ENCODE measurements around the gene CDR2L.
"Not testable (repeated sequence)": the region's sequence is repeated elsewhere in the genome, so short reads cannot be mapped to it uniquely, and the experiment has no call there.

Gene CDR2L

DNA sequence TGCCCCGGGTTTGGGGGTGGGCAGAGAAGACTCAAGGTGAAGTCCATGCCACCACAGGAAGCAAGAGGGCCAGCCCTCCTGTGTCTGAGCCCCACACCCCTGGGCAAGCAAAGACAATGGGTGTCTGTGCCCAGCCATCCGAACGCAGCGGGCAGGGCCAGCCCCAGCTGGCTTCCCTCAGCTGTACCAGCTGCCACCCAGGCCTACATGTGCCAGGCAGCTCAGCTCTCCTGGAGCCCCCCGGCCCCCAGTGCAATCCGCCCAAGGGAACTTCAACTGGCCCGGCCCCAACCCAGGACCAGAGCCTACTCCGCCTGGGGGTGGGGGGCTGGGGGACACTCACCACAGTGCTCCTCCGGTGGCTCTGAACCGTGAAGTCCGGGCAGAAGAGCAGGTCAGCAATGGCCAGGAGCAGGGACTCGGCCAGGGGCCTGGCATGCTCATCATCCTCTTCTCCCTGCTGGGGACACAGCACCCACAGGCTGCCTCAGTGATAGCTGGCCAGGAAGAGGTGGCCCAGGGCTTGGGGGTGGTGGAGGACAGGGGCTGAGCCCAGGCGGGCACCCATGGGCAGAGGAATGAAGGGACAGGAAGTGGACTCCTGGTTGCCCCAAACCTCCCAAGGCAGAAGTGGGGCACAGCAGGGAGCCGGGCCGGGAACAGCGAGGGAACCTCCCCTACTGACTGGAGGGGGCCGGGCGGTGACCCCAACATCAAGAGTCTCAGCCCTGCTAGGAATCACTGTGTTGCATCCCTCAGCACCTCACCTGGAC is 24.6 kb upstream of the CDR2L start:
- Mint-ChIP-seq H3K4me1 (peaks cover 11% of the 10 kb centered on the region), H3K27ac (ENCODE audit: low read depth) (no peak overlapping the region), H3K27me3 (no peaks in the 10 kb centered on the region), H3K36me3 (ENCODE audit: insufficient read depth) (peaks cover 2% of the 10 kb centered on the region), H3K9me3 (no peaks in the 10 kb centered on the region), H3K4me3 (no peak overlapping the region)
- DNase-seq (ENCODE audit: low spot score in 2 of 2) (no peak), ATAC-seq (replicated peaks; ENCODE audit: extremely low read depth, poor library complexity, severe bottlenecking) (no peak)

DNA sequence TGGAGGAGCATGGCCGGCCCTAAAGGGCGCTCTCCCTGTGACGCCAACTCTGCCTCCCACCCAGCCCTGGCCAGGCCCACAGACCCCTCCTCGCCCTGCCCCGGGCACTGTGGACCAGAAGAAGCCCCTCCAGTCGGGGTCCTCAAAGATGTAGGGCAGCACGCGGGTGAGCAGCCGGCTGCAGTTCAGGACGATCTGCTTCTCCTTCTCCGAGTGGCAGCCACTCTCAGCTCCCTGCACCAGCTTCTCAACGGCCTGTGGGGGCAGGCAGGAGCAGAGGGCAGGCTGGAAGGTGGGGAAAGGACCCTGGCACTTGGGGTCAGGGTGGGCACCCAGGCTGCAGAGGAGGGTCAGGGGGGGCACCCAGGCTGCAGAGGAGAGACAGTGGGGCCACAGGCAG is 23.8 kb upstream of the CDR2L start:
- H3K4me3 Mint-ChIP-seq: no peak overlapping the region
- no peak overlapping the region for H3K27ac Mint-ChIP-seq (ENCODE audit: low read depth)
- ATAC-seq (replicated peaks; ENCODE audit: extremely low read depth, poor library complexity, severe bottlenecking): no peak
- no peak for DNase-seq (ENCODE audit: low spot score in 2 of 2)
- H3K9me3 Mint-ChIP-seq: no peaks in the 10 kb centered on the region
- no peaks in the 10 kb centered on the region for H3K27me3 Mint-ChIP-seq
- peaks cover 2% of the 10 kb centered on the region for H3K36me3 Mint-ChIP-seq (ENCODE audit: insufficient read depth)
- peaks cover 11% of the 10 kb centered on the region for H3K4me1 Mint-ChIP-seq

DNA sequence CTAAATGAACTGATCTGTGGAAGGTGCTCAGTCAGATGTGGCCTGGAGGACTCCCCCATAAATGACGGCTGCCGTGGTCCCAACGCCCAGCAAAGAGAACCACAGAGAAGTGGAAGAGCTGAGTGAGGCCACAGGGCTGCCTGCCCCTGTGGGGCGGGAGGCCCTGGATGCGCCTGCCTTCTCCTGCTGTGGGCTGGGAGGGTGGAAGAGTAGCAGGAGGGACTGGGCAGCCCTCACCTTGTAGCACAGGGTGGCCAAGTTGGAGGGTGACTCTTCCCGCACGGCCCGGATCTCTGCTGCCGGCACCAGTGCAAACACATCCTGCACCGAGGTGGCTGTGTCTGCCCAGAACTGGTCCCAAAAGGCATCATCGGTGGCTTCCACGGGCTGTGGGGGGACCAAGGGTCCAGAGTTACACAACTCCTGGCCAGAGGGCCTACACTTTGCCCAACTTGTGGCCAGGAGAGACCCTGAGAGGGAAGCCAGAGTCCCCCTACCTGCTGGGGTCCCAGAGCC is 23.1 kb upstream of the CDR2L start:
- Mint-ChIP-seq H3K9me3 (no peaks in the 10 kb centered on the region), H3K4me3 (no peak overlapping the region), H3K36me3 (ENCODE audit: insufficient read depth) (peaks cover 2% of the 10 kb centered on the region), H3K4me1 (peaks cover 10% of the 10 kb centered on the region), H3K27ac (ENCODE audit: low read depth) (no peak overlapping the region), H3K27me3 (no peaks in the 10 kb centered on the region)
- ATAC-seq (replicated peaks; ENCODE audit: extremely low read depth, poor library complexity, severe bottlenecking): no peak
- DNase-seq (ENCODE audit: low spot score in 2 of 2): no peak

DNA sequence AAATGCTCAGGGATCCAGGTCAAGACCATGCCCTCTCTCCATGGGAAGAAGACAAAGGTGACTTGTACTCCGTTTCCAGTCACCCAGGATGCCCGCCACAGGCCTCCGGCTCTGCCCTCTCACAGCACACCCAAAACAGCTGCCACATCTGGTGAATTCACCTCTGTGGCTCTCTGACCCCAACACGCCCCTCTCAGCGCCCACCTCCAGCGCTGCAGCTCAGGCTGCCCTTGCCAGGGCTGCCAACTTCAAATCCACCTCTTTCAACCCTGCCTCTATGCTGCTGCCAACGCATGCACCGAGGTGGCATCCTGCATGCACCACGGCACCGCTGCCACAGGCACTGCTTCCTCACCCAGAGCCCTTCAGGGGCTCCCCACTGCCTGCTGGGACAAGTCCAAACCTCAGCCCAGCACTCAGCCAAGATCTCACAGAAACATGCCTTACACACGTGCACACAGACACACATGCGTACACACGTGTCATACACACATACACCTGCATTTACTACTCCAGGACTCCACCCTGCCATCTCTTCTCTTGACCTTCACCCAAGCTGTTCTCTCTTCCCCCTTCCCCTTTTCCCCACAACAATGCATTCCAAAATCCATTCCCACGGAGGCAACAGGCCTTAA is 22.3 kb upstream of the CDR2L start:
- H3K27ac Mint-ChIP-seq (ENCODE audit: low read depth): no peak overlapping the region
- H3K27me3 Mint-ChIP-seq: no peaks in the 10 kb centered on the region
- no peaks in the 10 kb centered on the region for H3K9me3 Mint-ChIP-seq
- no peak for ATAC-seq (replicated peaks; ENCODE audit: extremely low read depth, poor library complexity, severe bottlenecking)
- no peak overlapping the region for H3K4me3 Mint-ChIP-seq
- peaks cover 2% of the 10 kb centered on the region for H3K36me3 Mint-ChIP-seq (ENCODE audit: insufficient read depth)
- DNase-seq (ENCODE audit: low spot score in 2 of 2): no peak
- H3K4me1 Mint-ChIP-seq: peaks cover 5% of the 10 kb centered on the region

DNA sequence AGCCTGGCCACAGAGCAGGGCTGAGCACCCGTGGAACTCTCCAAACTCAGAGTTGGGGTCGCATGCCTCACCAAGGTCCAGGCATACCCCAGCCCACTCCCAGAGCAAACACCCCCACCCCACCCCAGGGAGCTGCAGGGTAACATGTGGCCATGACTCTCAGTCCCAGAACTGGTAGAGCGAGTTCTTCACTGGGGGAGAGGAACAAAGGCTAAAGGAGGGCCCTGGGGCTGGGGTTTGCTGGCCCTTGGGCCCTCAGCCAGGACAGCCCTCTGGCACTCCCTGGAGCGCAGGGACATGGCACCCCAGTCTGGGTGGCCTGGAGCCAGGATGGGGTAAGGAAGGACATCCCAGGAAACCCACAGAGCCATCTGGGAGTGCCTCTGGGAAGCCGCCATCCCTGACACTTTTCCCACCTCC is 19.1 kb upstream of the CDR2L start:
- Mint-ChIP-seq H3K36me3 (ENCODE audit: insufficient read depth) (peaks cover 5% of the 10 kb centered on the region), H3K4me1 (peaks cover 7% of the 10 kb centered on the region), H3K4me3 (no peak overlapping the region), H3K9me3 (no peaks in the 10 kb centered on the region), H3K27ac (ENCODE audit: low read depth) (no peak overlapping the region), H3K27me3 (peaks cover 8% of the 10 kb centered on the region)
- no peak for ATAC-seq (replicated peaks; ENCODE audit: extremely low read depth, poor library complexity, severe bottlenecking)
- DNase-seq (ENCODE audit: low spot score in 2 of 2): no peak

DNA sequence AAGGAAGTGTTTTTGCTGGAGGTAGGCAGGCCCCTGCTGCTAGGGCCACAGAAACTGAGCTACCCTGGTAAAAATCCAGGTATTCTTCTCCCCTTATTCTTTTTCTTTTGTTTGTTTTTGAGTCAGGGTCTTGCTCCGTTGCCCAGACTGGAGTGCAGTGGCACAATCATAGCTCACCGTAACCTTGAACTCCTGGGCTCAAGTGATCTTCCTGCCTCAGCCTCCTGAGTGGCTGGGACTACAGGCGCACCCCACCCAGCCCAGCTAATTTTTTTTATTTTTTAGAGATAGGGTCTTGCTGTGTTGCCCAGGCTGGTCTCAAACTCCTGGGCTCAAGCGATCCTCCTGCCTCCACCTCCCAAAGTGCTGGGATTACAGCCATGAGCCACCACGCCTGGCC is 17.9 kb upstream of the CDR2L start:
- H3K4me3 Mint-ChIP-seq; H3K27ac Mint-ChIP-seq (ENCODE audit: low read depth); ATAC-seq (replicated peaks; ENCODE audit: extremely low read depth, poor library complexity, severe bottlenecking); H3K9me3 Mint-ChIP-seq; H3K36me3 Mint-ChIP-seq (ENCODE audit: insufficient read depth); DNase-seq (ENCODE audit: low spot score in 2 of 2); H3K4me1 Mint-ChIP-seq: not testable (repeated sequence)
- peaks cover 13% of the 10 kb centered on the region for H3K27me3 Mint-ChIP-seq

DNA sequence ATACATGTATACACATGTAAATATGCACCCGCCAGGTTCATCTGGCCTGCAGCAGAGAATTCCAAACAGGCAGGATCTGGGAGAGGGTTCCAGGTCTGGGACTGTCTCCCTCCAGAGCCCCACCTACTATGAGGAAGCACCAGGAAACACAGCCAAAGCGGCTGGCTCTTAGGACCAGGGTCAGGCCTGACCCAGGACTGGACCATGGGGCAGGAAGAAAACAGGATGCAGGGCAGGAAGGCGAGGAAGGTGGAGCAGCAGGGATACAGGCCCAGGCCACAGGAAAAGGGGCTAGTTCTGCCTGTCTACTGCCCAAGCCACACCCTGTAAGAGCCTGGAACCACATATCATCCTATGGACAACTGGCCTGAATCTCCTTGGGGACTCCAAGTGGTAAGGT is 17.0 kb upstream of the CDR2L start:
- Mint-ChIP-seq H3K27ac (ENCODE audit: low read depth) (no peak overlapping the region), H3K4me3 (peak overlapping the region; percentile 25), H3K27me3 (peaks cover 21% of the 10 kb centered on the region), H3K4me1 (peaks cover 7% of the 10 kb centered on the region), H3K36me3 (ENCODE audit: insufficient read depth) (peaks cover 4% of the 10 kb centered on the region), H3K9me3 (no peaks in the 10 kb centered on the region)
- ATAC-seq (replicated peaks; ENCODE audit: extremely low read depth, poor library complexity, severe bottlenecking) (no peak), DNase-seq (ENCODE audit: low spot score in 2 of 2) (no peak)

DNA sequence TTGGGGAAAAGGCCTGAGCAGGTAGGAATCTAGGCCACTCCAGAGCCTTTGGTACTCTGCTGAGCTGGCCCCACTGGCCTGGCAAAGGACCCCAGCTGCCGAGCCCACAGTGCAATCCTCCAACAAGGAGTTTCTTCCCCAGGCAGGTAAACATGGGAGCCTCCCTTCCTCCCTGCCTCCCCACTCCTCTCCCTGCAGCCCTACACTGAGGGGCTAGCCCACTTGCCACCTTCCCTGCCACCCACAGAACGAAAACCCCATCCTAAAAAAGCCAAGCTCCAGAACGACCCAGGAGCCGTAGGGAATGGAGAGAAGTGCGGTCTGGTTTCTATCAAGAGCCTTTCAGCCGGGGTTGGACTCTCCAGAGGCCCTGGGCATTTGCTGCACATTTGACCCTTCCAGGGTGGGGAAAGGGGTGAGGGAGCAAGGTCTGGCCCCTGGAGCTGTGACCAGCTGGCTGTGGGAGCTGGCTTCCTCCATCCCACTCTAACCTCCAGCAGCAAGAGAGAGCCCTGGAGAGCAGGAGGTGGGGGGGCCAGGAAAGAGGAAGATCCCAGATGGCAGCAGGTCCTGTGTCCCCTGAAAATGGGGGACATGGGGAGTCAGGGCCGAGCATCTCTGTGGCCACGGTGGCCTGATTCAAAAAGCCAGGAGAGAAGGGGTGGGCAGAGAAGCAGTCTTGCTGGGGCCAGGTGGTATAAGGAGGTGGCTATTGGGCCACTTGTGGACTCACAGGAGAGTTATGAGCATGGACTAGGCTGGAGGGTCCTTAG is 16.2 kb upstream of the CDR2L start:
- Mint-ChIP-seq H3K27ac (ENCODE audit: low read depth) (peak overlapping the region; percentile 35), H3K27me3 (peaks cover 21% of the 10 kb centered on the region), H3K36me3 (ENCODE audit: insufficient read depth) (peaks cover 6% of the 10 kb centered on the region), H3K4me3 (peak overlapping the region; percentile 85), H3K9me3 (no peaks in the 10 kb centered on the region), H3K4me1 (peaks cover 7% of the 10 kb centered on the region)
- no peak for ATAC-seq (replicated peaks; ENCODE audit: extremely low read depth, poor library complexity, severe bottlenecking)
- no peak for DNase-seq (ENCODE audit: low spot score in 2 of 2)

DNA sequence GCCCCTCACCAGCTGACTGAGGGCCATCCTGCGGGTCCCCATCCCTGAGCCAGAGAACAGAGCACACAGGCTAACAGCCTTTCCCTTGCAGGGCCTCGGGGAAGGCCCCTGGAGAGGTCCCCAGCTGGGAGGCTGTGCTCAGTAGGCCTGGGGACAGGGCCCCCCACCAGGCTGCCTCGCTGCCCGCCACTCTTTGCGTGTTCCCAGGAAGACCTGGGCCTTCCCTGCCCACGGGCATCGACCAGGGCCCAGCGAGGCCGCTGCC is 15.7 kb upstream of the CDR2L start:
- Mint-ChIP-seq H3K27me3 (peaks cover 21% of the 10 kb centered on the region), H3K4me1 (peaks cover 7% of the 10 kb centered on the region), H3K36me3 (ENCODE audit: insufficient read depth) (peaks cover 6% of the 10 kb centered on the region), H3K4me3 (peak overlapping the region; percentile 85), H3K27ac (ENCODE audit: low read depth) (peak overlapping the region; percentile 35), H3K9me3 (no peaks in the 10 kb centered on the region)
- DNase-seq (ENCODE audit: low spot score in 2 of 2) (no peak), ATAC-seq (replicated peaks; ENCODE audit: extremely low read depth, poor library complexity, severe bottlenecking) (no peak)

DNA sequence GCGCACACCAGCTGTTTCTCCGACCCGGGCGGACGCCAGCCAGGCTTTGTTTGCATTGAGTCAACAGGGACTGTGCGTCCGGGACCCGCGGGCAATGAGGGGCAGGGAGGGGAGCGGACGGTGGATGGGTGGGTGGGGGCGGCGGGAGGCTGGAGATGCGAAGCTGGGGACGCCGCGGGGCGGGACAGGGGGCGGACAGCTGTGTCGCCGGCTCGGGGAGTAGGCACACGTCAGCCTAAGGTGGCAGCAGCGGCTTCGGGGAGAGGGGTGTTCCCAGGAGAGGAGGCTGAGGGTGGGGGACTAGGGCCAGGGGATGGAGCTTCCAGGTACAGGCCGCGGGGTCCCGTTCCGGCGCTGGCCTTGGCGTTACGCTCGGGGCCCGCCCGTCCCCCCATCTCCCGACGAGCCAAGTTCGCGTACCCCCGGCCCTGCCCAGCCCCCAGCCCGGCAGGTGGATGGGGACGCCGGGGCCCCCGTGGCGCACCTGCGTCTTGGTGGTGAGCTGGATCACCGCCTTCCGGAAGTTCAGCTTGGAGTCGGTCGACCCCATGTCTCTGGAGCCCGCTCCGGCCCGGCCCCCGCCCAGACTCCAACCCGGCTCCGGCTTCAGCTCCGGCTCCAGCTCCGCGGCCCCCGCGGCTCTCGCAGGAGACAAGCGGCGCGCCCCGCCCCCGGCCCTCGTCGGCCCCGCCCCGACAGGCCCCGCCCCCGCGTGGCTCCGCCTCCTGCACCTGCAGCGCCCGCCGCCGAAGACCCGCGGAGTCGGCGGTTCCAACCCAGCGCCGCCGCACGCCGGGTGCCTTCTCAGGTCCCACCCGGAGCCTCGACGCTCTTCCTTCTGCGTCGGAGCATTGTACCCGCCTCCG is 15.1 kb upstream of the CDR2L start, which contains the start of gene HID1:
HID1 (minus strand) TSS at position 653 of the 866 bp plus-strand sequence; CDS start at position 550, 103 bp downstream.
- peaks cover 7% of the 10 kb centered on the region for H3K4me1 Mint-ChIP-seq
- H3K36me3 Mint-ChIP-seq (ENCODE audit: insufficient read depth): peaks cover 6% of the 10 kb centered on the region
- DNase-seq (ENCODE audit: low spot score in 2 of 2) (peak; percentile 49 to 53), ATAC-seq (replicated peaks; ENCODE audit: extremely low read depth, poor library complexity, severe bottlenecking) (peak; percentile 79)
- no peaks in the 10 kb centered on the region for H3K9me3 Mint-ChIP-seq
- peak within 1 kb of the TSS; percentile 85 for H3K4me3 Mint-ChIP-seq
- peaks cover 21% of the 10 kb centered on the region for H3K27me3 Mint-ChIP-seq
- peak within 1 kb of the TSS; percentile 90 for H3K27ac Mint-ChIP-seq (ENCODE audit: low read depth)

DNA sequence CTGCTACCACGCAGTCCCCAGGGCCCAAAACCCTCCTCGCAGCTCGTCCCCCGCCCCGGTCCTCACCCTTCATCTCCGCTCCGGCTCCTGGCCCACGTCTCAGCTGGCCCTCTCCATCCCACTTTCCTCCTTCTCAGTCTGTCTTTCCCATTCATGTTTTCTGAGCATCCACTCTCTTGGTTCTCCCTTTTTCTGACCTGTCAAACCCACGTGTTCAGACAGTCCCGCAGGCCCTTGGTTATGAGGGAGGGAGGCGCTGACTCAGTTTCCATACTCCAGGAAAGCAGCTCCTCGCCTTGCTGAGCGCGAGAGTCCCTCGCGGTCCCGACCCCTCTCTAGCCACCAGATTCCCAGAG is 14.5 kb upstream of the CDR2L start:
- peaks cover 7% of the 10 kb centered on the region for H3K4me1 Mint-ChIP-seq
- H3K36me3 Mint-ChIP-seq (ENCODE audit: insufficient read depth): peaks cover 6% of the 10 kb centered on the region
- ATAC-seq (replicated peaks; ENCODE audit: extremely low read depth, poor library complexity, severe bottlenecking) (no peak), DNase-seq (ENCODE audit: low spot score in 2 of 2) (no peak)
- peak overlapping the region; percentile 90 for H3K27ac Mint-ChIP-seq (ENCODE audit: low read depth)
- no peaks in the 10 kb centered on the region for H3K9me3 Mint-ChIP-seq
- peak overlapping the region; percentile 85 for H3K4me3 Mint-ChIP-seq
- peaks cover 21% of the 10 kb centered on the region for H3K27me3 Mint-ChIP-seq

DNA sequence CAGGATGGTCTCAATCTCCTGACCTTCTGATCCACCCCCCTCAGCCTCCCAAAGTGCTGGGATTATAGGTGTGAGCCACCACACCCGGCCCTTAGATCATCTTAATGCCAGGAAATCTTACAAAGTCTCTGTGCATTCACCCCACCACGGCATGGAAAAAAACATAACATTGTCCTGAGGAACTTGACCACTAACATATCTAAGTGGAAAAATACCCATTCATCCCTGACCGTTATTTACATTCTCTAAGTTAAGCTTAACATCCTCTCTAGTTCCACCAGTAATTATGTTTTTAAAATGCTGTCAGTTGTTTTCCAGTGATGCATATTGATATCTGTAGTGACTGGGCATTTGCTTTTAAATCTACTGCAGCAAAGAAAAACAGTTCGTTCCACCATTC is 11.5 kb upstream of the CDR2L start:
- peaks cover 6% of the 10 kb centered on the region for H3K36me3 Mint-ChIP-seq (ENCODE audit: insufficient read depth)
- peaks cover 7% of the 10 kb centered on the region for H3K4me1 Mint-ChIP-seq
- H3K9me3 Mint-ChIP-seq: no peaks in the 10 kb centered on the region
- ATAC-seq (replicated peaks; ENCODE audit: extremely low read depth, poor library complexity, severe bottlenecking) (no peak), DNase-seq (ENCODE audit: low spot score in 2 of 2) (no peak)
- H3K27ac Mint-ChIP-seq (ENCODE audit: low read depth): no peak overlapping the region
- H3K4me3 Mint-ChIP-seq: no peak overlapping the region
- peaks cover 21% of the 10 kb centered on the region for H3K27me3 Mint-ChIP-seq

Measured in central memory CD8-positive, alpha-beta T cell (primary cell).